Mesendoderm (in vitro differentiated cells): ENCODE results near the gene STARD10.

Experiments used
- DNase-seq: peaks from one replicate; pipeline ENCODE4 v3.0.0; 2013
- H2AK5ac ChIP-seq: 2 replicates; pipeline ENCODE4 v1.6.1; 2013; ENCODE audit warnings: low read length, inconsistent platforms
- H2BK120ac ChIP-seq: 2 replicates; pipeline ENCODE4 v1.6.1; 2013; ENCODE audit warnings: low read depth, mild to moderate bottlenecking, low read length, moderate library complexity, mixed read lengths
- H2BK15ac ChIP-seq: replicated peaks from 2 replicates; pipeline ENCODE4 v1.6.1; 2013; ENCODE audit warnings: low read depth, mild to moderate bottlenecking, moderate library complexity
- H2BK5ac ChIP-seq: 2 replicates; pipeline ENCODE4 v1.6.1; 2013; ENCODE audit warnings: low read length, inconsistent platforms
- H3K18ac ChIP-seq: 2 replicates; pipeline ENCODE4 v1.6.1; 2013; ENCODE audit warnings: mild to moderate bottlenecking, low read length, mixed read lengths
- H3K23ac ChIP-seq: one replicate; pipeline ENCODE4 v1.6.1; 2013; ENCODE audit warnings: low read length
- H3K27ac ChIP-seq: 2 replicates; pipeline ENCODE4 v1.5.1; 2013; ENCODE audit warnings: low read depth, mild to moderate bottlenecking, inconsistent platforms, low read length, moderate library complexity
- H3K27me3 ChIP-seq: 2 replicates; pipeline ENCODE4 v1.6.1; 2013; ENCODE audit warnings: low read length, control low read depth, mild to moderate bottlenecking, inconsistent platforms; ENCODE audit not compliant: insufficient read depth, poor library complexity
- H3K36me3 ChIP-seq: 2 replicates; pipeline ENCODE4 v1.6.1; 2013; ENCODE audit warnings: low read length, inconsistent platforms; ENCODE audit not compliant: control insufficient read depth, insufficient read depth
- H3K4ac ChIP-seq: one replicate; pipeline ENCODE4 v1.6.1; 2013; ENCODE audit warnings: low read depth, mild to moderate bottlenecking, low read length, moderate library complexity
- H3K4me1 ChIP-seq: 2 replicates; pipeline ENCODE4 v1.6.1; 2013; ENCODE audit warnings: low read depth, low read length, inconsistent platforms; ENCODE audit not compliant: control insufficient read depth
- H3K4me2 ChIP-seq: 2 replicates; pipeline ENCODE4 v1.6.1; 2013; ENCODE audit warnings: low read length
- H3K4me3 ChIP-seq: 2 replicates; pipeline ENCODE4 v1.5.1; 2013; ENCODE audit warnings: mild to moderate bottlenecking, low read length
- H3K56ac ChIP-seq: one replicate; pipeline ENCODE4 v1.6.1; 2013; ENCODE audit warnings: low read length
- H3K79me1 ChIP-seq: 2 replicates; pipeline ENCODE4 v1.6.1; 2013; ENCODE audit warnings: low read length, inconsistent platforms
- H3K79me2 ChIP-seq: 2 replicates; pipeline ENCODE4 v1.6.1; 2013; ENCODE audit warnings: mild to moderate bottlenecking, low read length; ENCODE audit not compliant: control insufficient read depth, insufficient read depth
- H3K9ac ChIP-seq: 2 replicates; pipeline ENCODE4 v1.6.1; 2013; ENCODE audit warnings: low read length, inconsistent platforms
- H4K5ac ChIP-seq: one replicate; pipeline ENCODE4 v1.6.1; 2013; ENCODE audit warnings: low read length
- H4K8ac ChIP-seq: one replicate; pipeline ENCODE4 v1.6.1; 2013; ENCODE audit warnings: low read depth, mild to moderate bottlenecking, control low read depth, low read length, moderate library complexity
- WGBS: extraction: QIAGEN DNeasy Blood & Tissue Kit; methylation state at CpG from one replicate; pipeline ENCODE4 v1.1.7; 2013; ENCODE audit warnings: low lambda C conversion rate, missing lambda C conversion rate; ENCODE audit not compliant: insufficient coverage; ENCODE audit errors: extremely low coverage; 5-methylcytosine and 5-hydroxymethylcytosine counted together

Gene STARD10

GRCh38 chr11:72742513-72743320 lies 51.1 kb downstream of the STARD10 start:
- Histone ChIP-seq H4K5ac (no peak overlapping the region), H3K23ac (no peak overlapping the region), H2BK15ac (no peak overlapping the region), H3K27me3 (no peaks in the 10 kb centered on the region), H3K79me2 (peaks cover 64% of the 10 kb centered on the region), H2BK120ac (no peak overlapping the region), H3K4me3 (no peak overlapping the region), H3K56ac (peak overlapping the region; percentile 50), H3K4ac (no peak overlapping the region), H3K4me2 (no peak overlapping the region), H3K79me1 (peaks cover 46% of the 10 kb centered on the region), H3K9ac (no peak overlapping the region), H3K18ac (no peak overlapping the region), H3K27ac (peak overlapping the region; percentile 53), H2AK5ac (peak overlapping the region; percentile 59), H3K4me1 (peaks cover 33% of the 10 kb centered on the region), H3K36me3 (no peaks in the 10 kb centered on the region), H2BK5ac (peak overlapping the region; percentile 85), H4K8ac (no peak overlapping the region)
- no CpG with 5 or more reads among the region's 7 CpGs for WGBS
- DNase-seq = no peak

- H3K4ac ChIP-seq = no peak overlapping the region
- H3K56ac ChIP-seq = peak overlapping the region; percentile 79
- H3K9ac ChIP-seq = peak overlapping the region; percentile 45
- no peak overlapping the region for H4K8ac ChIP-seq
- H4K5ac ChIP-seq = no peak overlapping the region
- WGBS = no CpG with 5 or more reads among the region's 7 CpGs
- no peaks in the 10 kb centered on the region for H3K36me3 ChIP-seq
- no peak for DNase-seq
- no peak overlapping the region for H2BK15ac ChIP-seq
- peak overlapping the region; percentile 85 for H2BK5ac ChIP-seq
- H3K4me3 ChIP-seq = no peak overlapping the region
- H3K4me1 ChIP-seq = peaks cover 32% of the 10 kb centered on the region
- peaks cover 43% of the 10 kb centered on the region for H3K79me1 ChIP-seq
- H3K4me2 ChIP-seq = no peak overlapping the region
- H2AK5ac ChIP-seq = peak overlapping the region; percentile 59
- H3K79me2 ChIP-seq = peaks cover 63% of the 10 kb centered on the region
- H3K23ac ChIP-seq = peak overlapping the region; percentile 20
- peak overlapping the region; percentile 24 for H3K18ac ChIP-seq
- peak overlapping the region; percentile 21 for H2BK120ac ChIP-seq
- peak overlapping the region; percentile 53 for H3K27ac ChIP-seq
- H3K27me3 ChIP-seq = no peaks in the 10 kb centered on the region
Measured at GRCh38 chr11:72741849-72742512, 51.9 kb downstream of the STARD10 start.

GRCh38 chr11:72741429-72741833 lies 52.4 kb downstream of the STARD10 start:
- H4K8ac ChIP-seq = no peak overlapping the region

GRCh38 chr11:72740562-72741428 lies 53.1 kb downstream of the STARD10 start:
- H3K23ac ChIP-seq = no peak overlapping the region
- no peak overlapping the region for H3K4me3 ChIP-seq

More at GRCh38 chr11:72741429-72741833, 52.4 kb downstream of the STARD10 start:
- H3K4me2 ChIP-seq = no peak overlapping the region
- peak overlapping the region; percentile 45 for H3K9ac ChIP-seq
- peak overlapping the region; percentile 21 for H2BK120ac ChIP-seq
- H3K27me3 ChIP-seq = no peaks in the 10 kb centered on the region
- peaks cover 64% of the 10 kb centered on the region for H3K79me2 ChIP-seq
- peak overlapping the region; percentile 20 for H3K23ac ChIP-seq
- DNase-seq = peak; percentile 96
- no peak overlapping the region for H2AK5ac ChIP-seq
- peaks cover 37% of the 10 kb centered on the region for H3K4me1 ChIP-seq
- H2BK5ac ChIP-seq = peak overlapping the region; percentile 85
- no peak overlapping the region for H2BK15ac ChIP-seq
- no CpG with 5 or more reads among the region's 8 CpGs for WGBS
- no peaks in the 10 kb centered on the region for H3K36me3 ChIP-seq
- no peak overlapping the region for H4K5ac ChIP-seq
- H3K4ac ChIP-seq = peak overlapping the region; percentile 50
- peak overlapping the region; percentile 43 for H3K18ac ChIP-seq
- H3K27ac ChIP-seq = peak overlapping the region; percentile 53
- H3K79me1 ChIP-seq = peaks cover 45% of the 10 kb centered on the region
- no peak overlapping the region for H3K4me3 ChIP-seq
- peak overlapping the region; percentile 79 for H3K56ac ChIP-seq

GRCh38 chr11:72740060-72740424 lies 53.8 kb downstream of the STARD10 start:
- H2BK120ac ChIP-seq = no peak overlapping the region
- no peaks in the 10 kb centered on the region for H3K36me3 ChIP-seq
- no peak overlapping the region for H3K9ac ChIP-seq
- no peak overlapping the region for H3K27ac ChIP-seq
- H2BK15ac ChIP-seq = no peak overlapping the region
- H3K79me1 ChIP-seq = peaks cover 37% of the 10 kb centered on the region
- no peak overlapping the region for H3K4me3 ChIP-seq
- H4K5ac ChIP-seq = no peak overlapping the region
- H2AK5ac ChIP-seq = no peak overlapping the region
- no peak for DNase-seq
- no peaks in the 10 kb centered on the region for H3K27me3 ChIP-seq
- H3K4me1 ChIP-seq = peaks cover 43% of the 10 kb centered on the region
- no peak overlapping the region for H3K23ac ChIP-seq
- no peak overlapping the region for H3K4me2 ChIP-seq
- peaks cover 55% of the 10 kb centered on the region for H3K79me2 ChIP-seq
- H3K18ac ChIP-seq = no peak overlapping the region
- no CpG with 5 or more reads among the region's 2 CpGs for WGBS
- peak overlapping the region; percentile 58 for H3K56ac ChIP-seq
- no peak overlapping the region for H4K8ac ChIP-seq
- H2BK5ac ChIP-seq = peak overlapping the region; percentile 35
- no peak overlapping the region for H3K4ac ChIP-seq

More at GRCh38 chr11:72740562-72741428, 53.1 kb downstream of the STARD10 start:
- H3K4ac ChIP-seq = peak overlapping the region; percentile 50
- no peaks in the 10 kb centered on the region for H3K27me3 ChIP-seq
- peak overlapping the region; percentile 79 for H3K56ac ChIP-seq
- peaks cover 41% of the 10 kb centered on the region for H3K4me1 ChIP-seq
- H4K8ac ChIP-seq = no peak overlapping the region
- H3K27ac ChIP-seq = peak overlapping the region; percentile 53
- peak; percentile 71 for DNase-seq
- peak overlapping the region; percentile 23 for H3K9ac ChIP-seq
- H3K79me2 ChIP-seq = peaks cover 60% of the 10 kb centered on the region
- H3K18ac ChIP-seq = peak overlapping the region; percentile 43
- H2BK15ac ChIP-seq = no peak overlapping the region
- H2BK120ac ChIP-seq = peak overlapping the region; percentile 16
- WGBS = no CpG with 5 or more reads among the region's 10 CpGs
- H3K4me2 ChIP-seq = no peak overlapping the region
- H3K79me1 ChIP-seq = peaks cover 41% of the 10 kb centered on the region
- no peak overlapping the region for H4K5ac ChIP-seq
- H3K36me3 ChIP-seq = no peaks in the 10 kb centered on the region
- peak overlapping the region; percentile 66 for H2AK5ac ChIP-seq
- peak overlapping the region; percentile 84 for H2BK5ac ChIP-seq
